K562 (cell line): Measurements from ENCODE around the gene NDUFAF8. TPM values are rescaled to one million over a fixed set of nuclear protein-coding genes. Genes with fewer than 3 reads are reported as not detected.

Source experiments
- ATAC-seq: fragments of 200-7000 bp; cut with Tn5 transposase; 3 replicates; pipeline ENCODE4 v1.9.1; 2020; ENCODE audit warnings: moderate library complexity
- BruUV-seq: library from RNA; stranded (reverse); fragments of 400-500 nt; replicated peaks from 2 replicates; lab custom pipeline; 2021; lab: Mats Ljungman, UMichigan
- CTCF ChIA-PET: fragments of 300-600 bp; formaldehyde crosslinking; extraction: SDS; loops from one replicate; lab custom pipeline; 2021; ENCODE audit warnings: low intra/inter-chr PET ratio; lab: Yijun Ruan, JAX
- POLR2A ChIA-PET: fragments of 300-600, 350-650 bp; sonication (Branson Sonifier 250); formaldehyde crosslinking; extraction: SDS; loops from one replicate; lab custom pipeline; 2021; ENCODE audit warnings: antibody characterized with exemption, inconsistent platforms; lab: Yijun Ruan, JAX
- DNase-seq, 4 experiments: peaks; one replicate each; pipeline versions ENCODE4 v3.0.0 to v3.0.0-alpha.2; 2011 to 2018; ENCODE audit warnings: low spot score in 3 of 4, mixed read lengths in 3 of 4; ENCODE audit errors: extremely low read depth in 1 of 4
- FAIRE-seq: peaks from 2 replicates; lab custom pipeline; 2011; peaks lifted over from hg19 to GRCh38; lab: Jason Lieb, UNC
- H2AFZ ChIP-seq: 2 replicates; pipeline ENCODE4 v1.6.0; 2011; ENCODE audit warnings: low read depth, low read length, control low read depth, inconsistent platforms
- H3K27ac ChIP-seq: fragments of 200-600 bp; 3 replicates; pipeline ENCODE4 v1.8.0; 2011; ENCODE audit warnings: low read depth, mild to moderate bottlenecking, control low read depth, inconsistent platforms, low read length, moderate library complexity, mixed read lengths; ENCODE audit errors: extremely low read depth
- H3K27me3 ChIP-seq, 2 experiments: fragments of 300-600 bp in 1 of 2; 2 replicates in 1 of 2; 3 replicates in 1 of 2; pipeline versions ENCODE4 v1.6.0 to v1.8.0; 2011; ENCODE audit warnings: inconsistent platforms in 2 of 2, low read length in 2 of 2, mild to moderate bottlenecking in 1 of 2, mixed read lengths in 1 of 2, moderate library complexity in 1 of 2; ENCODE audit not compliant: control insufficient read depth in 2 of 2, insufficient read depth in 2 of 2
- H3K36me3 ChIP-seq: fragments of 300-600 bp; 3 replicates; pipeline ENCODE4 v1.8.0; 2011; ENCODE audit warnings: mild to moderate bottlenecking, low read length, inconsistent platforms; ENCODE audit not compliant: control insufficient read depth, insufficient read depth
- H3K4me1 ChIP-seq, 2 experiments: fragments of 200-600 bp in 1 of 2; replicated peaks in 1 of 2; 2 replicates in 1 of 2; 3 replicates in 1 of 2; pipeline versions ENCODE4 v1.5.1 to v1.8.0; 2011; ENCODE audit warnings: inconsistent platforms in 2 of 2, low read length in 2 of 2, mild to moderate bottlenecking in 1 of 2, mixed read lengths in 1 of 2, moderate library complexity in 1 of 2; ENCODE audit not compliant: control insufficient read depth in 2 of 2, insufficient read depth in 2 of 2
- H3K4me2 ChIP-seq: 2 replicates; pipeline ENCODE4 v1.6.1; 2011; ENCODE audit warnings: low read length, control low read depth, inconsistent platforms, mixed read lengths; ENCODE audit not compliant: insufficient read depth
- H3K4me3 ChIP-seq: fragments of 200-600 bp; sonication (generic), shearing (Covaris generic); 2 replicates; pipeline ENCODE4 v1.5.1; 2016; ENCODE audit warnings: control low read depth, inconsistent platforms
- H3K79me2 ChIP-seq: fragments of 200-600 bp; 3 replicates; pipeline ENCODE4 v1.8.0; 2011; ENCODE audit warnings: low read length, inconsistent platforms; ENCODE audit not compliant: control insufficient read depth, insufficient read depth
- H3K9ac ChIP-seq, 2 experiments: 2 replicates each; pipeline versions ENCODE4 v1.6.0 to v1.6.1; 2011; ENCODE audit warnings: low read depth in 2 of 2, low read length in 2 of 2, control low read depth in 1 of 2, inconsistent platforms in 1 of 2, mild to moderate bottlenecking in 1 of 2, mixed read lengths in 1 of 2; ENCODE audit not compliant: insufficient read depth in 1 of 2
- H3K9me1 ChIP-seq: one replicate; pipeline ENCODE4 v1.6.0; 2011; ENCODE audit warnings: inconsistent platforms, mild to moderate bottlenecking, low read length, moderate library complexity; ENCODE audit not compliant: control insufficient read depth, insufficient read depth
- H3K9me3 ChIP-seq: replicated peaks from 2 replicates; pipeline ENCODE4 v1.5.1; 2011; ENCODE audit warnings: low read depth, low read length, inconsistent platforms; ENCODE audit not compliant: control insufficient read depth, insufficient read depth
- H4K20me1 ChIP-seq: replicated peaks from 2 replicates; pipeline ENCODE4 v1.6.1; 2011; ENCODE audit warnings: low read length, inconsistent platforms, mixed read lengths; ENCODE audit not compliant: control insufficient read depth, insufficient read depth
- CREB1 ChIP-seq, 2 experiments: sonication (generic) in 1 of 2; formaldehyde crosslinking in 1 of 2; IDR thresholded peaks; 2 replicates each; pipeline versions ENCODE4 v1.6.1 to v1.8.0; 2012 to 2022; ENCODE audit warnings: inconsistent platforms in 1 of 2, mild to moderate bottlenecking in 1 of 2, missing genetic modification reagents in 1 of 2, moderate library complexity in 1 of 2
- ILF3 ChIP-seq: fragments of 450-650 bp; IDR thresholded peaks from 2 replicates; pipeline ENCODE4 v1.6.1; 2018; ENCODE audit warnings: antibody characterized with exemption, mild to moderate bottlenecking, moderate library complexity, borderline replicate concordance
- MTA3 ChIP-seq: fragments of 450-650 bp; formaldehyde crosslinking; IDR thresholded peaks from 2 replicates; pipeline ENCODE4 v1.6.1; 2017; ENCODE audit warnings: mild to moderate bottlenecking, borderline replicate concordance
- PCBP2 ChIP-seq: fragments of 200-400 bp; formaldehyde crosslinking; IDR thresholded peaks from 2 replicates; pipeline ENCODE4 v1.6.1; 2018; ENCODE audit warnings: low read length, low read depth, mild to moderate bottlenecking, moderate library complexity; ENCODE audit not compliant: poor library complexity, severe bottlenecking
- POLR3A ChIP-seq: IDR thresholded peaks from 2 replicates; pipeline ENCODE4 v1.6.1; 2011; ENCODE audit warnings: borderline replicate concordance, mild to moderate bottlenecking, moderate library complexity; ENCODE audit not compliant: insufficient read length, insufficient read depth; ENCODE audit errors: extremely low read depth
- PTBP1 ChIP-seq: fragments of 200-400 bp; formaldehyde crosslinking; IDR thresholded peaks from 2 replicates; pipeline ENCODE4 v1.6.1; 2017; ENCODE audit warnings: low read depth, low read length
- RFX1 ChIP-seq: fragments of 450-650 bp; IDR thresholded peaks from 2 replicates; pipeline ENCODE4 v1.6.1; 2016; ENCODE audit warnings: mild to moderate bottlenecking, moderate library complexity
- TCF3 ChIP-seq: sonication (generic); formaldehyde crosslinking; IDR thresholded peaks from 2 replicates; pipeline ENCODE4 v1.4.0; 2020; ENCODE audit warnings: mild to moderate bottlenecking, missing genetic modification reagents
- ZSCAN32 ChIP-seq: fragments of 450-650 bp; formaldehyde crosslinking; IDR thresholded peaks from 2 replicates; pipeline ENCODE4 v1.4.0; 2020; ENCODE audit warnings: mild to moderate bottlenecking, moderate library complexity
- WGBS: fragments of 100-300 bp; shearing (Covaris generic); methylation state at CpG from one replicate; pipeline ENCODE4 v1.1.6; 2016; ENCODE audit warnings: low coverage, mixed read lengths; ENCODE audit not compliant: insufficient coverage; ENCODE audit errors: missing lambda C conversion rate; 5-methylcytosine and 5-hydroxymethylcytosine counted together
- in situ Hi-C: fragments of 300-500 bp; cut with MboI; formaldehyde crosslinking; loops from 4 replicates; pipeline ENCODE4 v1.15.0; 2018; ENCODE audit warnings: inconsistent platforms, mixed read lengths
- intact Hi-C: fragments of 100-400 bp; cut with micrococcal nuclease; formaldehyde crosslinking; loops from 2 replicates; pipeline ENCODE4 v1.14.2; 2022
- polyA plus RNA-seq, 8 experiments: library from polyadenylated mRNA; depleted of rRNA in 4 of 8; stranded (reverse) in 5 of 8; unstranded in 3 of 8; fragments of >200 nt; fragmentation: Nextera tagmentation in 2 of 8; fragmentation: Illumina TruSeq in 1 of 8; extraction: Ambion mirVana in 2 of 8; extraction: Trizol in 1 of 8; gene quantifications; 2 replicates each; pipeline versions ENCODE4 v1.2.1 to v1.2.3, GENCODE V29; 2011 to 2014; ENCODE audit warnings: inconsistent platforms in 1 of 8, missing spikeins in 1 of 8
- total RNA-seq, 7 experiments: library from RNA; depleted of rRNA in 6 of 7; stranded (reverse); fragments of >200 nt in 6 of 7; fragmentation: Illumina TruSeq in 2 of 7; extraction: Trizol in 2 of 7; gene quantifications; 2 replicates each; pipeline versions ENCODE4 v1.2.1 to v1.2.3, GENCODE V29; 2011 to 2021; ENCODE audit warnings: low replicate concordance in 1 of 7
- TF ChIP-seq, protein P1 (sequence below): IDR thresholded peaks from 3 replicates; pipeline ENCODE4 v1.6.1; 2011; ENCODE audit warnings: borderline replicate concordance, mild to moderate bottlenecking, moderate library complexity; ENCODE audit not compliant: insufficient read length; ENCODE audit errors: extremely low read depth

Gene NDUFAF8
- total and polyA plus RNA-seq, 9 of the 15 experiments (the other 6 are each of a cell fraction or from before 2014, with no cell fraction given): 13.5 to 144 (median 90.0) TPM

DNA sequence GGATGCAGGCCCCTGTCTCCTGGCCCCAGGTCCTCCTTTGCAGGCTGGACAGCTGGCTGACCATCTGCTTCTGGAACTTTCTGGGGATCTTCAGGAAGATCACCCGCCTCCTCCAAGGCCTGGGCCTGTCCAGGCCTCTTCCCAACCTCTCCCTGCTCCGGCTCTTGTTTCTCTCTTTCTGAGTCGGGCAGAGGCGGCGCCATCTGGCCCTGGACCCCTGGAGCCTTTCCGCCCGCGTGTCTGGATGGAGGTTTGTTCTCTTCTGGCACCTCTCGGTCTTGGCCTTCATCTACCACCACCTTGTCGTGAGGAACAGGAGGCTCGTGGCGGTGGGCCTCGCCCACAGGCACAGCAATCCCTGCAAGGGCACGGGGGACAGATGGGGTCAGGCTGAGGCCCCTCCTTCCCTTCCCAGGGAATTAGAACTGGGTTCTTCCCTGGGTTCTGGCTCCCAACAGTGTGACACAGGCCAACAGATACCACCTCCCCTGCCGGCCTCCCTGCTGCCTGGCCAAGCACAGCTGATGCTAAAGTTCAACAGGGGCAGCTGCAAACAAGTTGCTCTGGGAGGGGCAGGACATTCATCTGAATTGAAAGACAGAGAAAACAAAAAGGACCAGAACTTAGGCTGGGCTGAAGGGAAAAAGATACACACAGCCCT, 13.3 kb downstream of the NDUFAF8 start:
- no peaks in the 10 kb centered on the region for H3K9me3 ChIP-seq
- H2AFZ ChIP-seq: no peak overlapping the region
- H3K27me3 ChIP-seq: no peaks in the 10 kb centered on the region
- no peak for TF ChIP-seq PCBP2
- ChIA-PET CTCF (interaction anchor here (0.6 to 4.0 kb wide), 7 partner anchors 230 to 449 kb away, joined by 3 to 33 read pairs (median 9); no protein-coding TSS in a partner anchor), POLR2A (interaction anchor here (0.6 to 0.8 kb wide), 2 partner anchors 8 to 150 kb away, joined by 3 read pairs; no protein-coding TSS in a partner anchor)
- FAIRE-seq: no peak
- no peak overlapping the region for H3K27ac ChIP-seq
- no peak for ATAC-seq
- H3K36me3 ChIP-seq: peaks cover 30% of the 10 kb centered on the region; the same call in 1 of the 3 replicates
- H3K4me2 ChIP-seq: no peak overlapping the region
- in situ Hi-C loops (no loop called here), intact Hi-C loops (loop anchor here (5.0 kb wide), 1 partner anchor 40 kb away; no protein-coding TSS in a partner anchor)
- 84% methylated on average over 14 of the region's 15 CpGs for WGBS
- peak overlapping the region in 1 of 2 experiments; percentile 37; a peak in 1 of 4 replicates for H3K9ac ChIP-seq
- no peaks in the 10 kb centered on the region for H3K9me1 ChIP-seq
- no peaks in the 10 kb centered on the region for H3K79me2 ChIP-seq
- H3K4me1 ChIP-seq: peaks cover 0 to 37% of the 10 kb centered on the region in 2 experiments; a peak in 1 of 5 replicates
- H3K4me3 ChIP-seq: no peak overlapping the region
- BruUV-seq: no TSS peak
- no peak for DNase-seq
- H4K20me1 ChIP-seq: no peaks in the 10 kb centered on the region; the same call in 1 of the 2 replicates

DNA sequence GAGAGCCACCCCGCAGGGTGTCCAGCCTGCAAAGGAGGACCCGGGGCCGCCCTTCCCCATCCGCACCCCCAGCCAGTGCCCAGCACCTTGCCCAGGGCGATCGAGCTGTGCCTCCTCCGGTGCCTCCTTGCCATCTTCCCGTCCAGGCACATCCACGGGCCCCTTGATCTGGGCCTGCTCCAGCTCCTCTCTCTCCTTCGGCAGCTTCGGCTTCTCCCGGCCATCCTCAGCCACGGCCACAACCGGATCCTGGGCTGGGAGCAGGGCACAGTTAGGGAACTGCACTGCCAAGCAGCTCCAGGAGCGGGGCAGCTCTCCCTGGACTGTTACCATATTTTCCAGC, 13.8 kb downstream of the NDUFAF8 start:
- H3K4me3 ChIP-seq: no peak overlapping the region
- H3K27me3 ChIP-seq: no peaks in the 10 kb centered on the region
- H3K9me3 ChIP-seq: no peaks in the 10 kb centered on the region
- H3K4me1 ChIP-seq: peaks cover 0 to 42% of the 10 kb centered on the region in 2 experiments; a peak in 1 of 5 replicates
- BruUV-seq: no TSS peak
- CTCF ChIA-PET: interaction anchor here (0.6 to 4.0 kb wide), 6 partner anchors 230 to 448 kb away, joined by 3 to 33 read pairs (median 10); no protein-coding TSS in a partner anchor
- TF ChIP-seq MTA3 (no peak), ZSCAN32 (no peak), ILF3 (no peak), POLR3A (no peak), RFX1 (no peak), PTBP1 (no peak), TCF3 (CRISPR knock-in tag) (no peak), CREB1 (IDR thresholded peaks at IDR 0.05) (no peak), CREB1 (CRISPR knock-in tag; IDR thresholded peaks at IDR 0.05) (no peak)
- TF ChIP-seq, protein P1, sequence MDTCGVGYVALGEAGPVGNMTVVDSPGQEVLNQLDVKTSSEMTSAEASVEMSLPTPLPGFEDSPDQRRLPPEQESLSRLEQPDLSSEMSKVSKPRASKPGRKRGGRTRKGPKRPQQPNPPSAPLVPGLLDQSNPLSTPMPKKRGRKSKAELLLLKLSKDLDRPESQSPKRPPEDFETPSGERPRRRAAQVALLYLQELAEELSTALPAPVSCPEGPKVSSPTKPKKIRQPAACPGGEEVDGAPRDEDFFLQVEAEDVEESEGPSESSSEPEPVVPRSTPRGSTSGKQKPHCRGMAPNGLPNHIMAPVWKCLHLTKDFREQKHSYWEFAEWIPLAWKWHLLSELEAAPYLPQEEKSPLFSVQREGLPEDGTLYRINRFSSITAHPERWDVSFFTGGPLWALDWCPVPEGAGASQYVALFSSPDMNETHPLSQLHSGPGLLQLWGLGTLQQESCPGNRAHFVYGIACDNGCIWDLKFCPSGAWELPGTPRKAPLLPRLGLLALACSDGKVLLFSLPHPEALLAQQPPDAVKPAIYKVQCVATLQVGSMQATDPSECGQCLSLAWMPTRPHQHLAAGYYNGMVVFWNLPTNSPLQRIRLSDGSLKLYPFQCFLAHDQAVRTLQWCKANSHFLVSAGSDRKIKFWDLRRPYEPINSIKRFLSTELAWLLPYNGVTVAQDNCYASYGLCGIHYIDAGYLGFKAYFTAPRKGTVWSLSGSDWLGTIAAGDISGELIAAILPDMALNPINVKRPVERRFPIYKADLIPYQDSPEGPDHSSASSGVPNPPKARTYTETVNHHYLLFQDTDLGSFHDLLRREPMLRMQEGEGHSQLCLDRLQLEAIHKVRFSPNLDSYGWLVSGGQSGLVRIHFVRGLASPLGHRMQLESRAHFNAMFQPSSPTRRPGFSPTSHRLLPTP: no peak
- TF ChIP-seq, all 486 proteins: peak for 0
- Histone ChIP-seq H3K27ac (no peak overlapping the region), H2AFZ (no peak overlapping the region), H3K9me1 (no peaks in the 10 kb centered on the region), H3K4me2 (no peak overlapping the region), H3K79me2 (no peaks in the 10 kb centered on the region), H4K20me1 (no peaks in the 10 kb centered on the region; the same call in 1 of the 2 replicates), H3K36me3 (peaks cover 35% of the 10 kb centered on the region; the same call in 1 of the 3 replicates), H3K9ac (peak overlapping the region in 1 of 2 experiments; percentile 27; a peak in 1 of 4 replicates)
- POLR2A ChIA-PET: interaction anchor here (0.6 to 0.8 kb wide), 3 partner anchors 8 to 150 kb away, joined by 3 read pairs; no protein-coding TSS in a partner anchor
- intact Hi-C loops: loop anchor here (5.0 kb wide), 1 partner anchor 39 kb away; no protein-coding TSS in a partner anchor
- ATAC-seq (no peak; the same call in 2 of the 3 replicates), FAIRE-seq (no peak), DNase-seq (no peak)
- in situ Hi-C loops: no loop called here
- whole genome bisulfite sequencing: 51% methylated on average over 4 of the region's 15 CpGs
